ENCODE data around the gene CDHR2. TPM values are rescaled to one million over a fixed set of nuclear protein-coding genes. Genes with fewer than 3 reads are reported as not detected.

CDHR2 gene
- total and polyA plus RNA-seq, 8 donors: 0.18 to 0.92 (median 0.32) TPM; not detected in 1

GRCh38 chr5:176552332-176552869 lies 3.3 kb downstream of the CDHR2 start:
- peaks cover 0 to 47% of the 10 kb centered on the region in 2 donors for H3K27me3 ChIP-seq
- ATAC-seq (no peak), DNase-seq (no peak)
- intact Hi-C loops (cut with DNase I): no loop called here
- H3K36me3 ChIP-seq: no peaks in the 10 kb centered on the region
- no peaks in the 10 kb centered on the region for H3K9me3 ChIP-seq
- TF ChIP-seq CTCF (IDR thresholded peaks at IDR 0.05): no peak
- H3K4me1 ChIP-seq: peaks cover 0 to 17% of the 10 kb centered on the region in 2 donors
- no peak overlapping the region for H3K27ac ChIP-seq
- H3K4me3 ChIP-seq: no peak overlapping the region

GRCh38 chr5:176553260-176554085 lies 4.3 kb downstream of the CDHR2 start:
- H3K36me3 ChIP-seq: no peaks in the 10 kb centered on the region
- intact Hi-C loops (cut with DNase I): no loop called here
- peaks cover 0 to 12% of the 10 kb centered on the region in 2 donors for H3K4me1 ChIP-seq
- H3K9me3 ChIP-seq: no peaks in the 10 kb centered on the region
- no peak overlapping the region for H3K27ac ChIP-seq
- DNase-seq (no peak), ATAC-seq (no peak)
- peaks cover 0 to 47% of the 10 kb centered on the region in 2 donors for H3K27me3 ChIP-seq
- TF ChIP-seq CTCF (IDR thresholded peaks at IDR 0.05): no peak
- H3K4me3 ChIP-seq: no peak overlapping the region

- Histone ChIP-seq H3K4me3 (no peak overlapping the region), H3K27me3 (peaks cover 0 to 42% of the 10 kb centered on the region in 2 donors), H3K36me3 (no peaks in the 10 kb centered on the region), H3K4me1 (peaks cover 0 to 4% of the 10 kb centered on the region in 2 donors), H3K27ac (no peak overlapping the region), H3K9me3 (no peaks in the 10 kb centered on the region)
- ATAC-seq (no peak), DNase-seq (peak in 1 of 4 donors; percentile 17)
- intact Hi-C loops (cut with DNase I): no loop called here
- no peak for TF ChIP-seq CTCF (IDR thresholded peaks at IDR 0.05)
Measured at GRCh38 chr5:176557846-176558245, 8.7 kb downstream of the CDHR2 start.

GRCh38 chr5:176559683-176560082 lies 10.5 kb downstream of the CDHR2 start:
- intact Hi-C loops (cut with DNase I): no loop called here
- no peak for TF ChIP-seq CTCF (IDR thresholded peaks at IDR 0.05)
- ATAC-seq (no peak), DNase-seq (no peak)
- Histone ChIP-seq H3K27me3 (peaks cover 0 to 24% of the 10 kb centered on the region in 2 donors), H3K4me1 (peaks cover 0 to 4% of the 10 kb centered on the region in 2 donors), H3K27ac (no peak overlapping the region), H3K9me3 (no peaks in the 10 kb centered on the region), H3K36me3 (no peaks in the 10 kb centered on the region), H3K4me3 (no peak overlapping the region)

GRCh38 chr5:176560364-176560763 lies 11.2 kb downstream of the CDHR2 start:
- Histone ChIP-seq H3K4me1 (peaks cover 0 to 2% of the 10 kb centered on the region in 2 donors), H3K36me3 (no peaks in the 10 kb centered on the region), H3K27ac (no peak overlapping the region), H3K27me3 (peaks cover 0 to 22% of the 10 kb centered on the region in 2 donors), H3K4me3 (no peak overlapping the region), H3K9me3 (no peaks in the 10 kb centered on the region)
- no peak for DNase-seq
- intact Hi-C loops (cut with DNase I): no loop called here
- TF ChIP-seq CTCF (IDR thresholded peaks at IDR 0.05): no peak
- ATAC-seq: no peak

Data from left lung (tissue), 10 donors.